Caki2 (cell line): ENCODE data around the gene C15orf40. TPM values are rescaled to one million over a fixed set of nuclear protein-coding genes. Genes with fewer than 3 reads are reported as not detected.
"Not testable (repeated sequence)": the region's sequence is repeated elsewhere in the genome, so short reads cannot be mapped to it uniquely, and the experiment has no call there.

Experiments used
- DNase-seq: peaks from one replicate; pipeline ENCODE4 v3.0.0-alpha.2; 2015; ENCODE audit warnings: low read depth
- in situ Hi-C: cut with HindIII; loops from 2 replicates; pipeline ENCODE4 v1.10.0; 2016; ENCODE audit warnings: low sequenced_read_pairs, low pct_unique_long_range_greater_than_20kb, mixed read lengths
- total RNA-seq: library from RNA; depleted of rRNA; stranded (reverse); fragments of >200 nt; shearing (Covaris generic); gene quantifications from 2 replicates; pipeline ENCODE4 v1.2.3, GENCODE V29; 2014; ENCODE audit warnings: low replicate concordance; rRNA removed

The C15orf40 gene
- total RNA-seq: 37.6 and 51.0 TPM in 2 replicates

- DNase-seq: peak; percentile 85
- in situ Hi-C loops: no loop called here
Observed at GRCh38 chr15:83011271-83012075, at the start of gene C15orf40. Gene C15orf40 (minus strand): TSS chr15:83011639. CDS start chr15:83011607, 32 bp downstream.

- DNase-seq: no peak
- in situ Hi-C loops: no loop called here
Observed at GRCh38 chr15:83057696-83058376, 46.4 kb upstream of the C15orf40 start.

GRCh38 chr15:83057002-83057401 is 45.6 kb upstream of the C15orf40 start:
- in situ Hi-C loops: no loop called here

GRCh38 chr15:83053151-83053550 is 41.7 kb upstream of the C15orf40 start:
- in situ Hi-C loops: no loop called here
- peak; percentile 68 for DNase-seq

More at GRCh38 chr15:83057002-83057401, 45.6 kb upstream of the C15orf40 start:
- DNase-seq: no peak

GRCh38 chr15:83046558-83047127 is 35.2 kb upstream of the C15orf40 start:
- DNase-seq: no peak
- in situ Hi-C loops: no loop called here

- in situ Hi-C loops: no loop called here
- no peak for DNase-seq
Observed at GRCh38 chr15:83044156-83044555, 32.7 kb upstream of the C15orf40 start.

- no peak for DNase-seq
- in situ Hi-C loops: no loop called here
Observed at GRCh38 chr15:83039206-83039605, 27.8 kb upstream of the C15orf40 start.

GRCh38 chr15:83036253-83036652 is 24.8 kb upstream of the C15orf40 start:
- in situ Hi-C loops: no loop called here
- no peak for DNase-seq

GRCh38 chr15:83031234-83031633 is 19.8 kb upstream of the C15orf40 start:
- in situ Hi-C loops, DNase-seq: not testable (repeated sequence)

GRCh38 chr15:83030021-83030420 is 18.6 kb upstream of the C15orf40 start:
- no peak for DNase-seq

GRCh38 chr15:83018436-83018835 is 7.0 kb upstream of the C15orf40 start:
- in situ Hi-C loops: no loop called here
- DNase-seq: no peak

More at GRCh38 chr15:83030021-83030420, 18.6 kb upstream of the C15orf40 start:
- in situ Hi-C loops: no loop called here

- in situ Hi-C loops: no loop called here
- DNase-seq: no peak
Observed at GRCh38 chr15:83016906-83017305, 5.5 kb upstream of the C15orf40 start.

- no peak for DNase-seq
- in situ Hi-C loops: no loop called here
Observed at GRCh38 chr15:83015361-83015760, 3.9 kb upstream of the C15orf40 start.

- in situ Hi-C loops: no loop called here
- DNase-seq: no peak
Observed at GRCh38 chr15:83014205-83014653, 2.8 kb upstream of the C15orf40 start.

GRCh38 chr15:83012636-83013035 is 1.2 kb upstream of the C15orf40 start:
- in situ Hi-C loops: no loop called here

GRCh38 chr15:83012076-83012426 is 612 bp upstream of the C15orf40 start:
- no peak for DNase-seq
- in situ Hi-C loops: no loop called here

More at GRCh38 chr15:83012636-83013035, 1.2 kb upstream of the C15orf40 start:
- no peak for DNase-seq

GRCh38 chr15:83010709-83011270 is 649 bp downstream of the C15orf40 start:
- peak; percentile 67 for DNase-seq
- in situ Hi-C loops: no loop called here

GRCh38 chr15:83000672-83001031 is 10.8 kb downstream of the C15orf40 start:
- in situ Hi-C loops: not testable (repeated sequence)

More at GRCh38 chr15:83000672-83001031, 10.8 kb downstream of the C15orf40 start:
- not testable (repeated sequence) for DNase-seq
